Tongue (tissue), 2 donors: ENCODE results near the gene CFAP65. TPM values are rescaled to one million over a fixed set of nuclear protein-coding genes. Genes with fewer than 3 reads are reported as not detected.

Experiments used
- DNase-seq: peaks from one replicate; pipeline ENCODE4 v3.0.0-alpha.2; 2015
- total RNA-seq: library from RNA; depleted of rRNA; stranded (reverse); fragments of >200 nt; gene quantifications from one replicate; pipeline ENCODE4 v1.2.3, GENCODE V29; 2014

CFAP65 gene
- not detected for total RNA-seq

GRCh38 chr2:219041252-219041651, at the start of gene CFAP65:
Gene CFAP65 (minus strand): TSS chr2:219041516. CDS start chr2:219039048, 2,468 bp downstream.
- DNase-seq: peak; percentile 21

- DNase-seq: no peak
Observed at GRCh38 chr2:219090436-219091299, 49.4 kb upstream of the CFAP65 start.

- DNase-seq: no peak
Observed at GRCh38 chr2:219089330-219089729, 48.0 kb upstream of the CFAP65 start.

GRCh38 chr2:219087848-219088247, 46.5 kb upstream of the CFAP65 start:
- DNase-seq: no peak

- peak; percentile 70 for DNase-seq
Observed at GRCh38 chr2:219087361-219087760, 46.0 kb upstream of the CFAP65 start.

GRCh38 chr2:219086196-219086595, 44.9 kb upstream of the CFAP65 start:
- DNase-seq: no peak

- no peak for DNase-seq
Observed at GRCh38 chr2:219084791-219085190, 43.5 kb upstream of the CFAP65 start.

GRCh38 chr2:219082332-219082958, 41.1 kb upstream of the CFAP65 start:
- no peak for DNase-seq

- DNase-seq: no peak
Observed at GRCh38 chr2:219081701-219082331, 40.5 kb upstream of the CFAP65 start.

GRCh38 chr2:219081096-219081495, 39.8 kb upstream of the CFAP65 start:
- no peak for DNase-seq

GRCh38 chr2:219079417-219079816, 38.1 kb upstream of the CFAP65 start:
- DNase-seq: no peak

- DNase-seq: no peak
Observed at GRCh38 chr2:219078951-219079350, 37.6 kb upstream of the CFAP65 start.

GRCh38 chr2:219078126-219078525, 36.8 kb upstream of the CFAP65 start:
- DNase-seq: no peak

GRCh38 chr2:219076253-219076652, 34.9 kb upstream of the CFAP65 start:
- DNase-seq: no peak

- DNase-seq: peak; percentile 74
Observed at GRCh38 chr2:219073413-219074129, 32.3 kb upstream of the CFAP65 start.

- no peak for DNase-seq
Observed at GRCh38 chr2:219072741-219073250, 31.5 kb upstream of the CFAP65 start.

GRCh38 chr2:219071131-219071816, 30.0 kb upstream of the CFAP65 start:
- no peak for DNase-seq

- DNase-seq: no peak
Observed at GRCh38 chr2:219065484-219065883, 24.2 kb upstream of the CFAP65 start.

GRCh38 chr2:219062081-219062480, 20.8 kb upstream of the CFAP65 start:
- DNase-seq: no peak

- DNase-seq: peak; percentile 6
Observed at GRCh38 chr2:219060821-219061791, 19.8 kb upstream of the CFAP65 start, which contains the start of gene IHH. Gene IHH (minus strand): TSS chr2:219060921. CDS start chr2:219060467, 454 bp downstream.
